ENCODE results near the gene CHMP4A. TPM values are rescaled to one million over a fixed set of nuclear protein-coding genes. Genes with fewer than 3 reads are reported as not detected.

The CHMP4A gene
- total and polyA plus RNA-seq, 2 of the 13 experiments (the other 11 are each of a cell fraction or from before 2014, with no cell fraction given): 83.6 to 113 TPM

DNA sequence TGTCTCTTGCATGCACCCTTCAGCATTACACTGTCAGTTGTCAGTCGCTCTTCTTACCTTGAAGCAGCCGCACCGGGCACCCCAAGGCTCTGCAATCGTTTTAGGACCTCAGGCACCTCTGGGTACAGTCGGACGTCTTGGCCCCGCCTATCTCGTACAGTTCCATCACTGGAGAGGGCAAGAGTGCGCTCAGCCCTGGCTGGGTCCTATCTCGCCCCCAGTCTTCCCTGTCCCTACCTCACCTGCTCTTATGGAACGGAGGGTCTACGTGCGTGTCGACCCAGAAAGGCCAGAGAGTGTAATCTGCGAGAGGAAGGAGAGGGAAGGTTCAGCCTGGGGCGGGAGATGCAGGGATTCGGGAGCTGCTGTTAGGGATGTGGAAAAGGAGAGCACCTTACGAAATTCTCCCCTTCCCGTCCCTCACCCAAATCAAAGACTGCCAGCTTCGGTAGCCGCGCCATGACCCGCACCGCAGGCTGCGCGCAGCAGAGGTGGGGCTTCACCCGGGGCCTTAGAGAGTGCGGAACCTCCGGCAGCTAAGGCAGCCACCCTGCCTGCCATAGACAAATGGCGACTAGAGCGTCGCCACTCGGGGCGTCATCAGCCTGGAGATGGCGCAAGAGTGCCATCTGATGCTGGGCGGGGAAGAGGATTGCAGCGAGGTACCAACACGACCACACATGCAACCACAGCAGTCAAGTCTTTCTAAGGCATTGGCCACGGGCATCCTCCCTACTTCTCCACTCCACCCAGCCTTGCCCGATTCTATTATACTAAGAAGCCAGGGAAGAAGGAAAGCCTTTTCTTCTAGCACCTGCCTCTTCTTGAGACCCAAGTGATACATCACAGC is 2.4 kb upstream of the CHMP4A start, which contains the start of gene MDP1 (continued):
- TF ChIP-seq, protein P1, sequence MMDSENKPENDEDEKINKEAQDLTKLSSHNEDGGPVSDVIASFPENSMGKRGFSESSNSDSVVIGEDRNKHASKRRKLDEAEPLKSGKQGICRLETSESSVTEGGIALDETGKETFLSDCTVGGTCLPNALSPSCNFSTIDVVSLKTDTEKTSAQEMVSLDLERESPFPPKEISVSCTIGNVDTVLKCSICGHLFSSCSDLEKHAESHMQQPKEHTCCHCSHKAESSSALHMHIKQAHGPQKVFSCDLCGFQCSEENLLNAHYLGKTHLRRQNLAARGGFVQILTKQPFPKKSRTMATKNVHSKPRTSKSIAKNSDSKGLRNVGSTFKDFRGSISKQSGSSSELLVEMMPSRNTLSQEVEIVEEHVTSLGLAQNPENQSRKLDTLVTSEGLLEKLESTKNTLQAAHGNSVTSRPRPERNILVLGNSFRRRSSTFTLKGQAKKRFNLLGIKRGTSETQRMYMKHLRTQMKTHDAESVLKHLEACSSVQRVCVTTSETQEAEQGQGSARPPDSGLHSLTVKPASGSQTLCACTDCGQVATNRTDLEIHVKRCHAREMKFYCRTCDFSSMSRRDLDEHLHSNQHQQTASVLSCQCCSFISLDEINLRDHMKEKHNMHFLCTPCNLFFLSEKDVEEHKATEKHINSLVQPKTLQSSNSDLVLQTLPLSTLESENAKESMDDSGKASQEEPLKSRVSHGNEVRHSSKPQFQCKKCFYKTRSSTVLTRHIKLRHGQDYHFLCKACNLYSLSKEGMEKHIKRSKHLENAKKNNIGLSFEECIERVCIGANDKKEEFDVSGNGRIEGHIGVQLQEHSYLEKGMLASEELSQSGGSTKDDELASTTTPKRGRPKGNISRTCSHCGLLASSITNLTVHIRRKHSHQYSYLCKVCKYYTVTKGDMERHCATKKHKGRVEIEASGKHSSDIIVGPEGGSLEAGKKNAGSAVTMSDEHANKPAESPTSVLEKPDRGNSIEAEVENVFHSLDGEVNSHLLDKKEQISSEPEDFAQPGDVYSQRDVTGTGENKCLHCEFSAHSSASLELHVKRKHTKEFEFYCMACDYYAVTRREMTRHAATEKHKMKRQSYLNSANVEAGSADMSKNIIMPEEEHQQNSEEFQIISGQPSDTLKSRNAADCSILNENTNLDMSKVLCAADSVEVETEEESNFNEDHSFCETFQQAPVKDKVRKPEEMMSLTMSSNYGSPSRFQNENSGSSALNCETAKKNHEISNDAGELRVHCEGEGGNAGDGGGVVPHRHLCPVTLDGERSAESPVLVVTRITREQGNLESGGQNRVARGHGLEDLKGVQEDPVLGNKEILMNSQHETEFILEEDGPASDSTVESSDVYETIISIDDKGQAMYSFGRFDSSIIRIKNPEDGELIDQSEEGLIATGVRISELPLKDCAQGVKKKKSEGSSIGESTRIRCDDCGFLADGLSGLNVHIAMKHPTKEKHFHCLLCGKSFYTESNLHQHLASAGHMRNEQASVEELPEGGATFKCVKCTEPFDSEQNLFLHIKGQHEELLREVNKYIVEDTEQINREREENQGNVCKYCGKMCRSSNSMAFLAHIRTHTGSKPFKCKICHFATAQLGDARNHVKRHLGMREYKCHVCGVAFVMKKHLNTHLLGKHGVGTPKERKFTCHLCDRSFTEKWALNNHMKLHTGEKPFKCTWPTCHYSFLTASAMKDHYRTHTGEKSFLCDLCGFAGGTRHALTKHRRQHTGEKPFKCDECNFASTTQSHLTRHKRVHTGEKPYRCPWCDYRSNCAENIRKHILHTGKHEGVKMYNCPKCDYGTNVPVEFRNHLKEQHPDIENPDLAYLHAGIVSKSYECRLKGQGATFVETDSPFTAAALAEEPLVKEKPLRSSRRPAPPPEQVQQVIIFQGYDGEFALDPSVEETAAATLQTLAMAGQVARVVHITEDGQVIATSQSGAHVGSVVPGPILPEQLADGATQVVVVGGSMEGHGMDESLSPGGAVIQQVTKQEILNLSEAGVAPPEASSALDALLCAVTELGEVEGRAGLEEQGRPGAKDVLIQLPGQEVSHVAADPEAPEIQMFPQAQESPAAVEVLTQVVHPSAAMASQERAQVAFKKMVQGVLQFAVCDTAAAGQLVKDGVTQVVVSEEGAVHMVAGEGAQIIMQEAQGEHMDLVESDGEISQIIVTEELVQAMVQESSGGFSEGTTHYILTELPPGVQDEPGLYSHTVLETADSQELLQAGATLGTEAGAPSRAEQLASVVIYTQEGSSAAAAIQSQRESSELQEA (CRISPR knock-in tag; IDR thresholded peaks at IDR 0.05; ENCODE audit: not compliant biosample characterization): peak; percentile 84
- peak; percentile 93; the same call in 1 of the 2 replicates for TF ChIP-seq STAT5B (CRISPR knock-in tag; IDR thresholded peaks at IDR 0.05)
- no peak for TF ChIP-seq TRIM24 (CRISPR knock-in tag; IDR thresholded peaks at IDR 0.05)
- TF ChIP-seq ZNF766 (CRISPR knock-in tag; IDR thresholded peaks at IDR 0.05; ENCODE audit: borderline replicate concordance): peak; percentile 99
- TF ChIP-seq ZNF224 (CRISPR knock-in tag; IDR thresholded peaks at IDR 0.05): peak; percentile 99
- 0 out of 2 replicates have a peak, but pooled peaks have one; percentile 32 for TF ChIP-seq EHMT2 (IDR thresholded peaks at IDR 0.05; ENCODE audit: borderline replicate concordance, low read depth, low read length)
- TF ChIP-seq RNF2 (conservative IDR thresholded peaks at IDR 0.05; ENCODE audit: low read depth): 0 out of 2 replicates have a peak, but pooled peaks have one; percentile 75
- TF ChIP-seq ZNF292 (CRISPR knock-in tag; IDR thresholded peaks at IDR 0.05; ENCODE audit: borderline replicate concordance, low read depth): peak; percentile 96
- peak; percentile 92 for TF ChIP-seq ZNF644 (CRISPR knock-in tag; IDR thresholded peaks at IDR 0.05; ENCODE audit: low read depth)
- TF ChIP-seq, protein P2, sequence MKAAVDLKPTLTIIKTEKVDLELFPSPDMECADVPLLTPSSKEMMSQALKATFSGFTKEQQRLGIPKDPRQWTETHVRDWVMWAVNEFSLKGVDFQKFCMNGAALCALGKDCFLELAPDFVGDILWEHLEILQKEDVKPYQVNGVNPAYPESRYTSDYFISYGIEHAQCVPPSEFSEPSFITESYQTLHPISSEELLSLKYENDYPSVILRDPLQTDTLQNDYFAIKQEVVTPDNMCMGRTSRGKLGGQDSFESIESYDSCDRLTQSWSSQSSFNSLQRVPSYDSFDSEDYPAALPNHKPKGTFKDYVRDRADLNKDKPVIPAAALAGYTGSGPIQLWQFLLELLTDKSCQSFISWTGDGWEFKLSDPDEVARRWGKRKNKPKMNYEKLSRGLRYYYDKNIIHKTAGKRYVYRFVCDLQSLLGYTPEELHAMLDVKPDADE (CRISPR knock-in tag; IDR thresholded peaks at IDR 0.05): 0 out of 2 replicates have a peak, but pooled peaks have one; percentile 53
- peak; percentile 75 for TF ChIP-seq ZNF883 (CRISPR knock-in tag; IDR thresholded peaks at IDR 0.05; ENCODE audit: not compliant biosample characterization)
- peak; percentile 88; the same call in 1 of the 2 replicates for TF ChIP-seq ZFP36L2 (CRISPR knock-in tag; IDR thresholded peaks at IDR 0.05)
- TF ChIP-seq ZNF788 (CRISPR knock-in tag; IDR thresholded peaks at IDR 0.05; ENCODE audit: borderline replicate concordance): peak; percentile 99; the same call in 1 of the 2 replicates
- no peak; the same call in none of the 2 replicates for TF ChIP-seq ZNF775 (CRISPR knock-in tag; IDR thresholded peaks at IDR 0.05; ENCODE audit: borderline replicate concordance)
- TF ChIP-seq NFYB (CRISPR knock-in tag; IDR thresholded peaks at IDR 0.05): peak; percentile 55; the same call in 1 of the 2 replicates
- peak; percentile 97 for TF ChIP-seq ZSCAN9 (CRISPR knock-in tag; IDR thresholded peaks at IDR 0.05; ENCODE audit: borderline replicate concordance)
- peak; percentile 99 for TF ChIP-seq NFKB2 (CRISPR knock-in tag; IDR thresholded peaks at IDR 0.05; ENCODE audit: borderline replicate concordance)
- TF ChIP-seq SPEN (CRISPR knock-in tag; IDR thresholded peaks at IDR 0.05; ENCODE audit: low read depth): peak; percentile 100
- TF ChIP-seq ZNF496 (CRISPR knock-in tag; IDR thresholded peaks at IDR 0.05; ENCODE audit: insufficient replicate concordance): no peak
- TF ChIP-seq PHF20 (CRISPR knock-in tag; IDR thresholded peaks at IDR 0.05): no peak

Data from HepG2 (cell line).